ENCODE data around the gene CADM4.

GRCh38 chr19:43623889-43624670, 15.6 kb downstream of the CADM4 start:
- no peak for TF ChIP-seq CTCF (IDR thresholded peaks at IDR 0.05)
- no peak for TF ChIP-seq EZH2 (IDR thresholded peaks at IDR 0.05)

All from neural progenitor cell (in vitro differentiated cells).